D721Med (cell line): Measurements from ENCODE around the gene SLC25A45.

Source experiments
- DNase-seq: peaks from one replicate; pipeline ENCODE4 v3.0.0; 2011; ENCODE audit warnings: low spot score; ENCODE audit not compliant: insufficient read length
- FAIRE-seq: peaks from 2 replicates; lab custom pipeline; 2011; peaks lifted over from hg19 to GRCh38; lab: Jason Lieb, UNC
- TF ChIP-seq, protein P1 (sequence below): IDR thresholded peaks from 2 replicates; pipeline ENCODE4 v1.5.1; 2012; ENCODE audit warnings: mild to moderate bottlenecking, control low read depth; ENCODE audit not compliant: insufficient read depth; ENCODE audit errors: missing control alignments

Gene SLC25A45

DNA sequence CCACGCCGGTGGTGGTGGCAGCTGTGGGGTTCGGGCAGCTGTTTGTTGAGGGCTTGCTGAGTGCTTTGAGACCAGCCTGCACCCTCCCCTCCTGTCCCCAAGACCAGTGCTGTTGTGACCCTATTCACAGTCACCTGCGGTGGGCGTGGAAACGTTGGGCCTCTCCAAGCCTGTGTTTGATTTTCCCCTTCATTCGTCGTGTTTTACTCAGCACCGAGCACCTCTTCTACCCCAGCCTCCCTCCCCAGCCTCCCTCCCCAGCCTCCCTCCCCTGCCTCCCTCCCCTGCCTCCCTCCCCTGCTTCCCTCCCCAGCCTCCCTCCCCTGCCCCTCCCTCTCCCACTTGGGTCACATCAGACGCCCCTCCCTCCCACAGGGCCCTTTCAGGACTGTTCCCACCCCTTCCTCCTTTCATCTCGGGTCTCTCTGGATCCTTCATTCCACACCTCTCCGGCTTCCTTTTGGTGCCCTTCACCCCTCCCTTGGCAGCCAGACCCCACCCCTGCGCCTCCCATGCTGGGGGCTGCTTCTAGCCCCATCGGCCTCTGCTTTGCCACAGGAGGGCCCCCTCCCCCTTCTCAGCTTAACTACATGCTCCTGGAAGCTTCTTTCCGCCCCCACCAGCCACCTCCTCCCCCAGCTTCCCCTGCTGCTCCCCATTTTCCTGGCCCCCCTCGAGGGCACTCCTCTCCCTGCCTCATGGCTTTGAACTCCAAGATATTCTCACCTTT lies 18.8 kb upstream of the SLC25A45 start:
- FAIRE-seq (no peak), DNase-seq (no peak)
- TF ChIP-seq, protein P1, sequence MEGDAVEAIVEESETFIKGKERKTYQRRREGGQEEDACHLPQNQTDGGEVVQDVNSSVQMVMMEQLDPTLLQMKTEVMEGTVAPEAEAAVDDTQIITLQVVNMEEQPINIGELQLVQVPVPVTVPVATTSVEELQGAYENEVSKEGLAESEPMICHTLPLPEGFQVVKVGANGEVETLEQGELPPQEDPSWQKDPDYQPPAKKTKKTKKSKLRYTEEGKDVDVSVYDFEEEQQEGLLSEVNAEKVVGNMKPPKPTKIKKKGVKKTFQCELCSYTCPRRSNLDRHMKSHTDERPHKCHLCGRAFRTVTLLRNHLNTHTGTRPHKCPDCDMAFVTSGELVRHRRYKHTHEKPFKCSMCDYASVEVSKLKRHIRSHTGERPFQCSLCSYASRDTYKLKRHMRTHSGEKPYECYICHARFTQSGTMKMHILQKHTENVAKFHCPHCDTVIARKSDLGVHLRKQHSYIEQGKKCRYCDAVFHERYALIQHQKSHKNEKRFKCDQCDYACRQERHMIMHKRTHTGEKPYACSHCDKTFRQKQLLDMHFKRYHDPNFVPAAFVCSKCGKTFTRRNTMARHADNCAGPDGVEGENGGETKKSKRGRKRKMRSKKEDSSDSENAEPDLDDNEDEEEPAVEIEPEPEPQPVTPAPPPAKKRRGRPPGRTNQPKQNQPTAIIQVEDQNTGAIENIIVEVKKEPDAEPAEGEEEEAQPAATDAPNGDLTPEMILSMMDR, result no peak

DNA sequence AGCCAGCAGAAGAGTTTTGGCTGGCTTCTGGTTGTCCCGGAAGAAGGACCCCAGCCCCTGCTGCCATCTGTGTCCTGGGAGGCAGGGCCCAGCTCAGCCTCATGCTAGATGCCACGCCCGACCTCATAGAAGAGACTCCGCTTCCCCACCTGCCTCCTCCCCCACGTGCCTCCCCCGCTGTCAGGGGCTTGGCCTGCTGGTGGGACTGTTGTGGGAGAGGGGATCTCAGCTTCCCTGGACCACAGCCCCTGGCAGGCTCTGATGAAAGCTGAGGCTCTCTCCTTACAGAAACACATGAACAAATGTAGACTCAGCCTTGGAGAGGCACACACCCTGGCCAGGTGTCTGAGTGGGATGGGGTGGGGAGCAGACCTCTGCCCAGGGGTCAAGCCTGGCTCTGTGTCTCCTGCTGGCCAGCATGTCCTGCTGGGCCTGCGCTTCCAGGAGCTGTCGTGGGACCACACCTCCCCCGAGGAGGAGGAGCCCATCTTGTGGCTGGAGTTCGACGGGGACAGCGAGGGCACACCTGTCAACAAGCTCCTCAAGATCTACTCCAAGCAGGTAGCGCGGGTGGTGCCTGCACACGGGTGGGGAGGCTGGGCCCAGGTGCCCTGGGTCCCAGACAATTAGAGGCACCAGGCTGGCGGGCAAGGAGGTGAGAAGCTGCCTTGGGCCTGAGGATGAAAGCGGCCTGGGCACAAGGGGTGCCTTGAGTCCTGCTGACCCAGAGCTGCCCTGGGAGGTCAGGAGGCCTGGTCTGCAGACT lies 18.0 kb upstream of the SLC25A45 start:
- TF ChIP-seq, protein P1, result no peak
- FAIRE-seq, result no peak
- no peak for DNase-seq

DNA sequence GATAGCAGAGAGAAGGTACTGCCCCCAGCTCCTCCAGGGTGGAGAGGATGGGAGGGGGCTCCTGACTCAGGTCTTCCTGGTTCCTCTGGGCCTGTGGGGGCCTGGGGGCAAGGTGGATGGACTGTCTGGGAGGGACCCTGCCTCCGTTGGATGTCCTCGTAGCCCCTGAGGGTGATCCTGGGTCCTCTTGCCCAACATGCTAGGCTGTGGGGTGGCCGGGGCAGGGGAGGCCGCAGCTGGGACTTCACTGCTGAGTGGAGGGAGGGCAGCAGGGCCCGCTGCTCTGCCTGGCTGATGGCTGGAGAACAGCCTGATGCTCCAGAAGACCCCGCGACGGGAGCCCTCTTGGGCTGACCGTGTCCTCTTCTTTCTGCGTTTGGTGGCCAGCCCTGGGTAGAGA lies 17.4 kb upstream of the SLC25A45 start:
- TF ChIP-seq, protein P1, result no peak
- FAIRE-seq (no peak), DNase-seq (no peak)

DNA sequence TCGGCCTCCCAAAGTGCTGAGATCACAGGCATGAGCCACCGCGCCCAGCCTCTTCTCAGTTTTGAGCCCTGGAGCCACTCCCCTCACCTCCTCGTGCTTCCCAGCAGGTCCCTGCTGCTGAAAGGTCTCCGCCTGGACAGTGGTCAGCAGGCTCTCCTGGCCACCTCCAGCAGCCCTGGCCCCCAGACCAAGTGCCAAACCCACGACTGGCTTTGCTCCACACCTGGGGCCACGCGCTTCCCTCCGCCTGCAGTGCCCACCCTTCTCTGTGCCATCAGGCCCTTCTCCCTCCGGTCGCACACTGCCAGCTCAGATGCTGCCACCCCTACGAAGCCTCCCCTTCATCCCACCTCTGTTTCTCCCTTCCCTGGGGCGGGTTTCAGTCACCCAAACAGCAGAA lies 16.8 kb upstream of the SLC25A45 start:
- FAIRE-seq, result no peak
- TF ChIP-seq, protein P1, result no peak
- DNase-seq, result no peak

DNA sequence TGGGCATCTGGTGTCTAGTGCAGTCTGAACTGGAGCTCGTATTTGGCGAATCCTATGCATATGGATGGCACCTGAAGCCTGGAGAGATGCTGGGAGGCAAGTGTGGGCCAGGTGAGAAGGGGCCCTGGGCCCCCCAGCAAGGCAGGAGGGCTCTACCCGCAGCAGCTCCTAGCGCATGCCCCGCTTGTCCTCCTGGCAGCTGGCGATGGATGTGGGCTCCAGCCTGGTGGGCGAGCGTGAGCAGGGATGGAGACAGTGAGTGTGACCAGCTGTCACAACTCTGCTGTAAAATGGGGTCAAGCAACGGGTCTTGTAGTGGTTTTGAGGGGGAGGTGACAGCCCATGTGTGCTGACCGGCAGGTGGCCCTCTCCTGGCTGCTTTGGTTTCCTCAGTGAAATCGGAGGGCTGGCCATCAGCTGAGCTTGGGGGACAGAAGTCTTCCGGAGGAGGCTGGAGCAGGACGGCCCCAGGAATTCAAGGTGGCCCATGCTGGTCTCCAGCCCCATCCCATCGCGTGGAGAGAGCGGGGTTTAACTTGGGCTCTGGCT lies 16.0 kb upstream of the SLC25A45 start:
- DNase-seq (no peak), FAIRE-seq (no peak)
- TF ChIP-seq, protein P1, result no peak

DNA sequence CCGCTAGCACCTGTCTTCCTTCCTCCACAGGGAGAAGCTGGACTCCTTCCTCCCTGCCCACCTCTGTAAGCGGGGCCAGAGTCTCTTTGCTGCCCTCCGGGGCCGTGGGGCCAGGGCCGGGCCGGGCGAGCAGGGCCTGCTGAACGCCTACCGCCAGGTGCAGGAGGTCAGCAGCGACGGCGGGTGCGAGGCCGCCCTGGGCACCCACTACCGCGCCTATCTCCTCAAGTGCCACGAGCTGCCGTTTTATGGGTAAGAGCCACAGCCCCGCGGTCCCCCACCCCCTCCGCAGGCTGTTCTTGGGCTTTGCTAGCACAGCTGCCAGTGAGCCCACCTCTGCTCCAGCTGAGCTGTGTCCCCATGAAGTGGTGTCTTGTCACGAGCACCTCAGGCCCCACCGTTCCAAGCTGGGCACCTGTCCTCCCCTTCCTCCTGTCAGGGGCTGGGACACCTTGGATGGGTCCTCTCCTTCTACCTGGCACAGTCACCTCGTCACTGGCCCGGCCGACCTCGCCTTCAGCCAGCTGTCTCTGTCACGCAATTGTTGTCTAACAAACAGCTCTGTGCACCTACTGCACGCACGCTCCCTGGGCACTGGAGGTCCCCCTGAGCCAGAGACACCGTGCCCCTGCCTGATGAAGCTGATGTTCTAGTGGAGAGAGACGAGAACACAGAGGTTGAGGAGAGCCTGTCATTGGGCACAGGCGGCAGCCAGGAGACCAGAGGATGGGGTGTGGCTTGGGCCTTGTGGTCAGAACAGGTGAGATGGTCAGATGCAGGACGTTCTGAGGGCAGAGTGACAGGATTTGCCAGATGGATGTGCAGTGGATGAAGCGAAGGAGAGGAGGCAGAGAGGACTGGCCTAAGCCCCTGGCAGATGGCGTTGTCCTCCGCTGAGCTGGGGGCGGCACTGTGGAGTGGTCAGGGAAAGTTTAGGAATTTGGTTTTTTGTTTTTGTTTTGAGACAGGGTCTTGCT lies 14.6 kb upstream of the SLC25A45 start:
- TF ChIP-seq, protein P1, result no peak
- DNase-seq (no peak), FAIRE-seq (no peak)
